Measurements from ENCODE around the gene PRAME.

DNA sequence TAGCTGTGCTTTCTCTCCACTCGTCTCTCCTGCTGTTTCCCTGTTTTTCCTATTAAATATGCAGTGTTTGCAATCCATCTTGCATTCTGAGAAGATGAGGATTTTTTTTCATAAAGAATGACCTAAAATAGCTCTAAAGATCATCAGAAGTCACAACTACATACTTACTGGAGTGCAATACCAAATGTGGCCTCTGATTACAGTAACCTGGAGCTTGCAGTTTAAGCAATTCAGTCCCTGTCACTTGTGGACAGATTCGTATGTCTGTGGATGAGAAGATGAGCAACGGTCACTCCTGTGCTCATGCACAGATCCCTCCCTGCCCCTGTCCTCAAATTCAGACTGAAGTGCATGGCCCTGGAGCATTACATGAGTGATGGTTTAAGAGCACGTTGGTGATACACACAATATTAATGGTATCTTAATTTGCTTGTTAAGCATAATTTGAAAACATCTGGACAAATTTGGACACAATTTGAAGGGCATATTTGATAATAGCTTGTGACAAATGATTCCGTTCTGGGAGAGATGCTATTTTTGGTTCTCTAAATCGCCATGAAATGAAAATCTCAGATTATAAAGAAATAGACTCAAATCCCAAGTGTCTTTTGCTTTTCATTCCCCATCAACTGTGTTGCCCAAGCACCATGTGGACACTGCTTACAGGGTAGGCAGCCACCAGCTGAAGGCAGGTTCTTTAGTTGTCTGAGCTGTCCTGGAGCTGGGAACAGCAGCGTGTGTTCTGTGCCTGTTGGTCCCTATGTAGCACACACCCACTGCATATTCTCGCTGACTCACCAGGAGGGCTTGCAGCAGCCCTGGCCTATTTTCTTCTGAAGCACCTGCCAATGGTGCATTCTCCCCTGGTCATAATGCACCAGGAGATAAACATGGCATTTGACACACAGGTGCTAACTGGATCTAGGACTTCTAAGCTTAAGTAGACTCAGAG lies 32.6 kb upstream of the PRAME start:
- TF ChIP-seq RAD21 (IDR thresholded peaks at IDR 0.05; ENCODE audit: low read depth) (no peak), CREB1 (IDR thresholded peaks at IDR 0.05; ENCODE audit: low read depth) (no peak), CEBPB (IDR thresholded peaks at IDR 0.05) (no peak), TAF1 (IDR thresholded peaks at IDR 0.05; ENCODE audit: low read depth) (no peak), EP300 (IDR thresholded peaks at IDR 0.05; ENCODE audit: borderline replicate concordance) (no peak), YY1 (IDR thresholded peaks at IDR 0.05; ENCODE audit: low read depth) (no peak)
- TF ChIP-seq, protein P1, sequence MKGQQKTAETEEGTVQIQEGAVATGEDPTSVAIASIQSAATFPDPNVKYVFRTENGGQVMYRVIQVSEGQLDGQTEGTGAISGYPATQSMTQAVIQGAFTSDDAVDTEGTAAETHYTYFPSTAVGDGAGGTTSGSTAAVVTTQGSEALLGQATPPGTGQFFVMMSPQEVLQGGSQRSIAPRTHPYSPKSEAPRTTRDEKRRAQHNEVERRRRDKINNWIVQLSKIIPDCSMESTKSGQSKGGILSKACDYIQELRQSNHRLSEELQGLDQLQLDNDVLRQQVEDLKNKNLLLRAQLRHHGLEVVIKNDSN (IDR thresholded peaks at IDR 0.05) = no peak
- TF ChIP-seq, protein P2, sequence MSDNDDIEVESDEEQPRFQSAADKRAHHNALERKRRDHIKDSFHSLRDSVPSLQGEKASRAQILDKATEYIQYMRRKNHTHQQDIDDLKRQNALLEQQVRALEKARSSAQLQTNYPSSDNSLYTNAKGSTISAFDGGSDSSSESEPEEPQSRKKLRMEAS (IDR thresholded peaks at IDR 0.05) = no peak

Data from Ishikawa (cell line).